Type B pancreatic cell (in vitro differentiated cells): ENCODE measurements around the gene PRR3. TPM values are rescaled to one million over a fixed set of nuclear protein-coding genes. Genes with fewer than 3 reads are reported as not detected.
A peak's percentile ranks its signal among the peaks of the same experiment; 100 is the strongest.

ENCODE experiments used
- DNase-seq: peaks from one replicate; pipeline ENCODE4 v3.0.0; 2021; ENCODE audit warnings: mixed read lengths; ENCODE audit not compliant: unreplicated experiment; ENCODE audit errors: extremely low spot score
- H3K27ac Mint-ChIP-seq: 2 replicates; pipeline ENCODE4 v1.8.0; 2021; ENCODE audit warnings: mild to moderate bottlenecking, mixed read lengths
- H3K27me3 Mint-ChIP-seq: 2 replicates; pipeline ENCODE4 v1.8.0; 2021; ENCODE audit warnings: mixed read lengths
- H3K36me3 Mint-ChIP-seq: 2 replicates; pipeline ENCODE4 v1.8.0; 2021; ENCODE audit warnings: mixed read lengths
- H3K4me1 Mint-ChIP-seq: one replicate; pipeline ENCODE4 v1.8.0; 2021; ENCODE audit warnings: mixed read lengths; ENCODE audit not compliant: unreplicated experiment
- H3K4me3 Mint-ChIP-seq: 2 replicates; pipeline ENCODE4 v1.8.0; 2021; ENCODE audit warnings: mild to moderate bottlenecking, mixed read lengths
- H3K9me3 Mint-ChIP-seq: 2 replicates; pipeline ENCODE4 v1.8.0; 2021; ENCODE audit warnings: mixed read lengths
- long read RNA-seq: library from polyadenylated mRNA; unstranded; transcript quantifications from one replicate; pipeline ENCODE4 v2.0.0, GENCODE V29; 2020
- total RNA-seq: library from RNA; stranded (reverse); gene quantifications from 2 replicates; pipeline ENCODE4 v1.2.1, GENCODE V29; 2021; ENCODE audit warnings: low replicate concordance
- TF ChIP-seq, protein P1 (sequence below): fragments of 200-600 bp; sonication (generic); conservative IDR thresholded peaks from 2 replicates; pipeline ENCODE4 v1.5.0; 2021; ENCODE audit warnings: antibody characterized with exemption, mild to moderate bottlenecking

Gene PRR3, protein sequence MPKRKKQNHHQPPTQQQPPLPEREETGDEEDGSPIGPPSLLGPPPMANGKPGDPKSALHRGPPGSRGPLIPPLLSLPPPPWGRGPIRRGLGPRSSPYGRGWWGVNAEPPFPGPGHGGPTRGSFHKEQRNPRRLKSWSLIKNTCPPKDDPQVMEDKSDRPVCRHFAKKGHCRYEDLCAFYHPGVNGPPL
- 10.7 and 32.5 TPM in 2 replicates for total RNA-seq
- long read RNA-seq, partial matches to known transcripts, result 0 of 6 reads
- long read RNA-seq, other reads (novel, unspliced or antisense), result 2 of 6 reads

DNA sequence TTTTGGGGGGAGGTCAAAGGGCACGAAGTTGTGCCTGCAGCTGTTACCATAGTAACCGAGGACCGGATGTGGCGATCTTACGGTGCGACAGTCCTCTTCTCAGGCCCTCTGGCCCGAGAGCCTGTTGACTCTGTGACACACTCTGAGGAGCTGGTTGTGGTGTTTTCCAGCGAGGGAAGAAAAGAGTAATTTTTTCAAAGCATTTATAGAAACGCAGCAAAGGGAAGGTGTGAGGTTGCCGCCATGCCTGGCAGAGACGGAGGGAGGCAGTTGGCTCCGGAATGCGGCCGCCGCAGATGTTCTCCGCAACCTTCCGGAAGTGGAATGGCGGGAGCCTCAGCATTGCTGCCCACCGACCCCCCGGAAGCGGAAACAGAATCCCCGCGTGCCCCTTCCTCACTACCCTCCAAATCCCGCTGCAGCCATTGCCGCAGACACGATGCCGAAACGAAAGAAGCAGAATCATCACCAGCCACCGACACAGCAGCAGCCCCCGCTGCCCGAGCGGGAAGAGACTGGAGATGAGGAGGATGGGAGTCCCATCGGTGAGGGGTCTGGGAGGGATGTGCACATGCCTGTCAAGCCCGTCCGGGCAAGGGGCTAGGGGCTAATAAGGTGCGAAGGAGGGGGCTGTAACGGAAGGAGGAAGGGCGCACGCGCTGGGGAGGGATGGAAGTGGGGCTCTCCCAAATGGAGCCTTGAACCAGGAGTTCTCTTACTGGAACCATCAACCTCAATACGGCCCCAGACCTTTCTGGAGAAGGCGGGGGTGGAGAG, at the start of gene PRR3:
PRR3 (plus strand) TSS at position 390 of the 777 bp plus-strand sequence; CDS start at position 440, 50 bp downstream.
- peak within 1 kb of the TSS; percentile 99 for H3K4me3 Mint-ChIP-seq
- H3K36me3 Mint-ChIP-seq, result peaks cover 15% of the 10 kb centered on the region
- H3K27ac Mint-ChIP-seq, result peak within 1 kb of the TSS; percentile 99
- peak; percentile 90 for DNase-seq
- TF ChIP-seq, protein P1, sequence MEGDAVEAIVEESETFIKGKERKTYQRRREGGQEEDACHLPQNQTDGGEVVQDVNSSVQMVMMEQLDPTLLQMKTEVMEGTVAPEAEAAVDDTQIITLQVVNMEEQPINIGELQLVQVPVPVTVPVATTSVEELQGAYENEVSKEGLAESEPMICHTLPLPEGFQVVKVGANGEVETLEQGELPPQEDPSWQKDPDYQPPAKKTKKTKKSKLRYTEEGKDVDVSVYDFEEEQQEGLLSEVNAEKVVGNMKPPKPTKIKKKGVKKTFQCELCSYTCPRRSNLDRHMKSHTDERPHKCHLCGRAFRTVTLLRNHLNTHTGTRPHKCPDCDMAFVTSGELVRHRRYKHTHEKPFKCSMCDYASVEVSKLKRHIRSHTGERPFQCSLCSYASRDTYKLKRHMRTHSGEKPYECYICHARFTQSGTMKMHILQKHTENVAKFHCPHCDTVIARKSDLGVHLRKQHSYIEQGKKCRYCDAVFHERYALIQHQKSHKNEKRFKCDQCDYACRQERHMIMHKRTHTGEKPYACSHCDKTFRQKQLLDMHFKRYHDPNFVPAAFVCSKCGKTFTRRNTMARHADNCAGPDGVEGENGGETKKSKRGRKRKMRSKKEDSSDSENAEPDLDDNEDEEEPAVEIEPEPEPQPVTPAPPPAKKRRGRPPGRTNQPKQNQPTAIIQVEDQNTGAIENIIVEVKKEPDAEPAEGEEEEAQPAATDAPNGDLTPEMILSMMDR, result no peak
- H3K9me3 Mint-ChIP-seq, result no peaks in the 10 kb centered on the region
- peaks cover 27% of the 10 kb centered on the region for H3K4me1 Mint-ChIP-seq
- H3K27me3 Mint-ChIP-seq, result no peaks in the 10 kb centered on the region

DNA sequence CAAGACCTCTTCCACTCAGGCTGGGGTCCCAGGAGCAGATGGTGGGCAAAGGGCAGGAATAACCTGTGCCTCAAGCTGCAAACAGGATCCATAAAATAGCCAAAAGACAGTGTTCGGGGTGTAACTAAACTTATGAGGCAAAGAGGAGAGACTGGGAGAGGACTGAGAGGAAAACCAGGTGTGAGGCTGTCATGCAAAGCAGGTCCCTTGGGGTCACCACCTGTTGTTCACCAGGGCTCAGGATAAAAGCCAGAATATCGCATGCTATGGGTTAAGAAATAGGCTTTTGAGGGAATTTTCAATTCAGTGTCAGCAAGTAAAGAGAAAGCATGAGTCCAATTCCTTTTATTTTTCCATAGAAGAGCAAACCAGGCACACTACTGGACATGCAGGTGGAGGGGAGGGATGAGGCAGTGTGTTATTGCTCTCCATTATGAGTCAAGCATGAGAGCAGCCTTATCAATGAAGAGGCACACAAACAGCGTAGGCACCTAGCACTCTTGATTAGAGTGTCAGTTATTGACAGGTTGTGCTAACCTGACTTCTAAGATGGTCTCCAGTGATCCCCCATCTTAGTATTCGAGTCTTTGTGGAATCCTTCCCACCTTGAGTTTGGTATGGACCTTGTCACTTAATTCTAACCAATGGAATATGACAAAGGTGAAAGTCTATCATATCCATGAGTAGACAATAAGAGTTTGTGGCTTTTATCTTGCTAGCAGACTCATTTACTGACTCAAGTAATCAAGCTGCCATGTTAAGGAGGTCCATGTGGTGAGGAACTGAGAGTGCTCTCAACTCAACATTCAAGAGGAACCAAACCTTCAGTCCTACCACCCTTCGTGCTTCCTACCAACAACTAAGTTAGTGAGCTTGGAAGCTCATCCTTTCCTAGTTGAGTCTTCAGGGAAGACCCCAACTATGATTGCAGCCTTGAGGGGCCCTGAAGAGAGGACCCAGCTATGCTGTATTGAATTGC, 49.0 kb upstream of the PRR3 start:
- H3K4me1 Mint-ChIP-seq, result no peaks in the 10 kb centered on the region
- H3K4me3 Mint-ChIP-seq, result no peak overlapping the region
- DNase-seq, result no peak
- TF ChIP-seq, protein P1, result no peak
- H3K36me3 Mint-ChIP-seq, result no peaks in the 10 kb centered on the region
- no peaks in the 10 kb centered on the region for H3K9me3 Mint-ChIP-seq
- H3K27me3 Mint-ChIP-seq, result peaks cover 29% of the 10 kb centered on the region
- no peak overlapping the region for H3K27ac Mint-ChIP-seq

DNA sequence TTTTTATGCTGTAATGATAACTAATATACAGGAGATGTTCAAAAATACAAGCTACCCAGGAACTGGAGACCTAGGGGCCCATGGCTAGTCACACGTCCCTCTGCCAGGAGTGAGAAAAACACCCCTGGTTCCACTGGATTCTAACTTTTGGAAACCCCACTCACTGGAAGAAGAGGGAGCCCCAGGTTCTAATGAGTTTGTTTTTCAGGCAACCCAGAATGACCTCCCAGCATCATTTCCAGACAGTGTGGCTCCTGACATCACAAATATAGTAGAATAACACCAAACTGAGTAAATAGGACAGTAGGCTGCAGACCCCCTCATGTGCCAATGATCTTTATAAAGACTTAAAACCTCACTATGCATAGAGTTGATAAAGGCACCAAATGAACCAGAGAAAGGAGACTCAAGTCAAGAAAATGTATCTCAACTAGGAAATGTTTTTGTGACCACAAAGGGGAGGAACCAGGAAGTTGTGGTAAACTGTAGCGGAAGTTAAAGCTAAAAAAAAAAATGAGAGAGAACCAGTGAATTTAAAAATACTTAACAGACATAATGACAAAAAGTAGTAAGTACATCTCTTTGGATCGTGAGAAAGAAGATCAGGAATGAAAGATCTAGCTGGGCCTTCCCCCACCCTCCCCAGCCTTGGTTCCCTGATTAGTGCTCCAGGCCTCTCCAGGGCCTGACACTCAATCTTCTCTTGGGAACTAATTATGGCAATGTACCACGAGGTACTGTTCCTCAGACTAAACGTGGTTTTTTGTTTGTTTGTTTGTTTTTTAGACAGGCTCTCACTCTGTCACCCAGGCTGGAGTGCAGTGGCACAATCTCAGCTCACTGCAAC, 48.0 kb upstream of the PRR3 start:
- Mint-ChIP-seq H3K4me3 (no peak overlapping the region), H3K27ac (no peak overlapping the region), H3K9me3 (no peaks in the 10 kb centered on the region), H3K27me3 (peaks cover 28% of the 10 kb centered on the region), H3K36me3 (no peaks in the 10 kb centered on the region), H3K4me1 (no peaks in the 10 kb centered on the region)
- TF ChIP-seq, protein P1, result no peak
- DNase-seq, result no peak

DNA sequence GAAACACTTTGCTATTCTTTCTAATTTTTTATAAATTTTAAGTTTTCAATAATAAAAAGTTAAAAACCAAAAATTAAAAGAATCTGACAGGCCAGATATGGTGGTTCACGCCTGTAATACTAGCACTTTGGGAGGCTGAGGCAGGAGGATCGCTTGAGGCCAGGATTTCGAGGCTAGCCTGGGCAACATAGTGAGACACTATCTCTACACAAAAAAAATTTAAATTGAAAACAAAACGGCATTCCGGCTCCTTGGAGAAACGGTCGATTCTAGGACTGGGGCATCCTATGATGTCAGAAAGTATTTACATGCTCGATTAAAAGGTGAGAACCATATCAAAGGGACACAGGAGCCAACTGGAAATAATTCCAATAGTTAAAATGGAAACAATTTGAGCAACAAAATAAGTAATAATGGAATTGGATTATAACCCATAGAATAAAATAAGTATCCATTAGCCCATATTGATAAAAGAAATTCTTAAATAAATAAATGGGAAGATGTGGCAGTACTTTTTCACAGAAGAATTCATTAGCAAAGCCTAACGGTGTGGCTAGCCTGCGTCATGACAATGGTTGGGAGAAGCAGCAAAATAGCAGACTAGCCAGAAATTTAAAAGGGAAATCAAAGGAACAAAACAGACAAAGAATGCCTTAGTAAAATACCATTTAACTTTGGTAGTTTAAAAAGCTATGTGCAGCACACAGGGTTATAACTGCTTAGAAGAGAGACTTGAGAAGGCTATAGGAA, 46.5 kb upstream of the PRR3 start:
- Mint-ChIP-seq H3K4me1 (no peaks in the 10 kb centered on the region), H3K9me3 (no peaks in the 10 kb centered on the region), H3K36me3 (no peaks in the 10 kb centered on the region), H3K27ac (no peak overlapping the region), H3K27me3 (peaks cover 35% of the 10 kb centered on the region), H3K4me3 (no peak overlapping the region)
- no peak for DNase-seq
- TF ChIP-seq, protein P1, result no peak
